ENCODE results near the gene IQCK. TPM values are rescaled to one million over a fixed set of nuclear protein-coding genes. Genes with fewer than 3 reads are reported as not detected.
A peak's percentile ranks its signal among the peaks of the same experiment; 100 is the strongest.

Gene IQCK
- total and polyA plus RNA-seq, 10 donors: 3.6 to 19.9 (median 7.4) TPM

GRCh38 chr16:19689342-19689741 is 28.7 kb upstream of the IQCK start:
- H3K27ac ChIP-seq: peak overlapping the region in 1 of 8 donors; percentile 84
- intact Hi-C loops (cut with DNase I; ENCODE audit: low total_unique reads): no loop called here
- no peak for TF ChIP-seq CTCF (IDR thresholded peaks at IDR 0.05 in 8 of 11, conservative IDR thresholded peaks at IDR 0.05 in 3 of 11)
- no peak for TF ChIP-seq POLR2A (IDR thresholded peaks at IDR 0.05)
- no peak for TF ChIP-seq POLR2AphosphoS5 (IDR thresholded peaks at IDR 0.05)
- DNase-seq: no peak
- H3K36me3 ChIP-seq: peaks cover 0 to 91% (median 45%) of the 10 kb centered on the region in 6 donors
- peaks cover 0 to 12% (median 11%) of the 10 kb centered on the region in 8 donors for H3K9me3 ChIP-seq
- H3K4me3 ChIP-seq: no peak overlapping the region
- H3K4me1 ChIP-seq: peaks cover 0 to 39% (median 3%) of the 10 kb centered on the region in 6 donors
- 94 to 98% (median 95%) methylated on average over 5 of the region's 5 CpGs for WGBS, 5 donors
- H3K27me3 ChIP-seq (replicated peaks in 1 of 7): no peaks in the 10 kb centered on the region

GRCh38 chr16:19690196-19690595 is 27.9 kb upstream of the IQCK start:
- 48 to 70% (median 63%) methylated on average over 4 of the region's 4 CpGs for WGBS, 5 donors
- no peak for TF ChIP-seq POLR2AphosphoS5 (IDR thresholded peaks at IDR 0.05)
- TF ChIP-seq CTCF (IDR thresholded peaks at IDR 0.05 in 8 of 11, conservative IDR thresholded peaks at IDR 0.05 in 3 of 11): no peak
- no peak for TF ChIP-seq POLR2A (IDR thresholded peaks at IDR 0.05)

GRCh38 chr16:19691161-19691711 is 26.8 kb upstream of the IQCK start:
- Histone ChIP-seq H3K36me3 (peaks cover 0 to 83% (median 31%) of the 10 kb centered on the region in 6 donors), H3K4me1 (peaks cover 9 to 46% (median 15%) of the 10 kb centered on the region in 6 donors), H3K4me3 (peak overlapping the region in 1 of 8 donors; percentile 28), H3K27me3 (replicated peaks in 1 of 7) (no peaks in the 10 kb centered on the region), H3K9me3 (no peaks in the 10 kb centered on the region), H3K27ac (peak overlapping the region; percentile 57 to 84 (median 76))
- intact Hi-C loops (cut with DNase I; ENCODE audit: low total_unique reads): no loop called here
- WGBS, 5 donors: 61 to 77% (median 66%) methylated on average over 9 to 14 of the region's 14 CpGs
- DNase-seq: peak; percentile 84
- TF ChIP-seq POLR2A (IDR thresholded peaks at IDR 0.05): no peak
- peak; percentile 72 to 83 (median 76) for TF ChIP-seq POLR2AphosphoS5 (IDR thresholded peaks at IDR 0.05)
- no peak for TF ChIP-seq CTCF (IDR thresholded peaks at IDR 0.05 in 8 of 11, conservative IDR thresholded peaks at IDR 0.05 in 3 of 11)

More at GRCh38 chr16:19690196-19690595, 27.9 kb upstream of the IQCK start:
- Histone ChIP-seq H3K4me3 (no peak overlapping the region), H3K27me3 (replicated peaks in 1 of 7) (no peaks in the 10 kb centered on the region), H3K36me3 (peaks cover 0 to 91% (median 37%) of the 10 kb centered on the region in 6 donors), H3K4me1 (peaks cover 0 to 39% (median 4%) of the 10 kb centered on the region in 6 donors), H3K9me3 (peaks cover 0 to 4% (median 3%) of the 10 kb centered on the region in 8 donors), H3K27ac (peak overlapping the region; percentile 57 to 84 (median 76))
- no peak for DNase-seq
- intact Hi-C loops (cut with DNase I; ENCODE audit: low total_unique reads): no loop called here

- 88 to 94% (median 90%) methylated on average over 8 of the region's 8 CpGs for WGBS, 5 donors
- H3K27me3 ChIP-seq (replicated peaks in 1 of 7): no peaks in the 10 kb centered on the region
- no peaks in the 10 kb centered on the region for H3K9me3 ChIP-seq
- H3K36me3 ChIP-seq: peaks cover 0 to 79% (median 27%) of the 10 kb centered on the region in 6 donors
- H3K4me1 ChIP-seq: peaks cover 27 to 61% (median 31%) of the 10 kb centered on the region in 6 donors
- TF ChIP-seq POLR2AphosphoS5 (IDR thresholded peaks at IDR 0.05) (no peak), CTCF (IDR thresholded peaks at IDR 0.05 in 8 of 11, conservative IDR thresholded peaks at IDR 0.05 in 3 of 11) (no peak), POLR2A (IDR thresholded peaks at IDR 0.05) (no peak)
- peak overlapping the region in 2 of 8 donors; percentile 70 to 71 for H3K27ac ChIP-seq
- intact Hi-C loops (cut with DNase I; ENCODE audit: low total_unique reads): no loop called here
- H3K4me3 ChIP-seq: no peak overlapping the region
- DNase-seq: no peak
Observed at GRCh38 chr16:19694989-19695388, 23.1 kb upstream of the IQCK start.
